ENCODE results near the gene SLC6A17.

Gene SLC6A17

GRCh38 chr1:110228381-110228780, 78.1 kb downstream of the SLC6A17 start:
- Histone ChIP-seq H3K36me3 (no peaks in the 10 kb centered on the region; the same call in 1 of the 2 replicates), H3K9me3 (no peaks in the 10 kb centered on the region), H3K4me1 (peaks cover 9% of the 10 kb centered on the region), H3K27me3 (no peaks in the 10 kb centered on the region), H3K4me3 (ENCODE audit: low read depth, low read length) (no peak overlapping the region)
- DNase-seq = no peak
- no peak for TF ChIP-seq CTCF (IDR thresholded peaks at IDR 0.05; ENCODE audit: low read depth, low read length)

- no peaks in the 10 kb centered on the region for H3K36me3 ChIP-seq
- DNase-seq = no peak
- H3K4me3 ChIP-seq (ENCODE audit: low read depth, low read length) = no peak overlapping the region
- no peak for TF ChIP-seq CTCF (IDR thresholded peaks at IDR 0.05; ENCODE audit: low read depth, low read length)
- H3K4me1 ChIP-seq = peaks cover 9% of the 10 kb centered on the region
- no peaks in the 10 kb centered on the region for H3K9me3 ChIP-seq
- H3K27me3 ChIP-seq = no peaks in the 10 kb centered on the region
Observed at GRCh38 chr1:110228869-110229268, 78.6 kb downstream of the SLC6A17 start.

- no peaks in the 10 kb centered on the region for H3K36me3 ChIP-seq
- DNase-seq = peak; percentile 40
- H3K9me3 ChIP-seq = no peaks in the 10 kb centered on the region
- no peaks in the 10 kb centered on the region for H3K27me3 ChIP-seq
- no peak for TF ChIP-seq CTCF (IDR thresholded peaks at IDR 0.05; ENCODE audit: low read depth, low read length)
- H3K4me3 ChIP-seq (ENCODE audit: low read depth, low read length) = no peak overlapping the region
- peaks cover 13% of the 10 kb centered on the region for H3K4me1 ChIP-seq
Observed at GRCh38 chr1:110229348-110230001, 79.2 kb downstream of the SLC6A17 start.

GRCh38 chr1:110230381-110231199, 80.3 kb downstream of the SLC6A17 start:
- no peak for TF ChIP-seq CTCF (IDR thresholded peaks at IDR 0.05; ENCODE audit: low read depth, low read length)
- no peaks in the 10 kb centered on the region for H3K36me3 ChIP-seq
- H3K4me1 ChIP-seq = peaks cover 20% of the 10 kb centered on the region
- H3K27me3 ChIP-seq = no peaks in the 10 kb centered on the region
- DNase-seq = no peak
- no peak overlapping the region for H3K4me3 ChIP-seq (ENCODE audit: low read depth, low read length)
- H3K9me3 ChIP-seq = no peaks in the 10 kb centered on the region

- peaks cover 30% of the 10 kb centered on the region for H3K4me1 ChIP-seq
- DNase-seq = no peak
- H3K36me3 ChIP-seq = no peaks in the 10 kb centered on the region
- no peaks in the 10 kb centered on the region for H3K27me3 ChIP-seq
- TF ChIP-seq CTCF (IDR thresholded peaks at IDR 0.05; ENCODE audit: low read depth, low read length) = no peak
- H3K4me3 ChIP-seq (ENCODE audit: low read depth, low read length) = no peak overlapping the region
- H3K9me3 ChIP-seq = no peaks in the 10 kb centered on the region
Observed at GRCh38 chr1:110233861-110234260, 83.6 kb downstream of the SLC6A17 start.

GRCh38 chr1:110234691-110235090, 84.4 kb downstream of the SLC6A17 start:
- no peaks in the 10 kb centered on the region for H3K9me3 ChIP-seq
- H3K4me1 ChIP-seq = peaks cover 22% of the 10 kb centered on the region
- H3K36me3 ChIP-seq = no peaks in the 10 kb centered on the region
- no peaks in the 10 kb centered on the region for H3K27me3 ChIP-seq
- TF ChIP-seq CTCF (IDR thresholded peaks at IDR 0.05; ENCODE audit: low read depth, low read length) = no peak
- no peak for DNase-seq
- H3K4me3 ChIP-seq (ENCODE audit: low read depth, low read length) = no peak overlapping the region
